Measurements from ENCODE around the gene GTF2B. TPM values are rescaled to one million over a fixed set of nuclear protein-coding genes. Genes with fewer than 3 reads are reported as not detected.

Gene GTF2B
- polyA plus RNA-seq, 4 donors, result 38.3 to 56.0 (median 44.7) TPM

Other genes starting within 250 kb of the GTF2B start
- 10 to 100 TPM; 53.0 to 79.4 (median 65.6) TPM for gene PKN2, start 207.3 kb downstream of the GTF2B start, polyA plus RNA-seq (ENCODE audit: insufficient read length in 4 of 4)
- gene KYAT3, start 101.1 kb upstream of the GTF2B start, polyA plus RNA-seq (ENCODE audit: insufficient read length in 4 of 4), result 10 to 100 TPM; 51.4 to 58.8 (median 53.1) TPM
- gene RBMXL1, start 101.1 kb upstream of the GTF2B start, polyA plus RNA-seq (ENCODE audit: insufficient read length in 4 of 4), result 10 to 100 TPM; 15.5 to 20.9 (median 18.8) TPM
- gene GBP3, start 131.3 kb upstream of the GTF2B start, polyA plus RNA-seq (ENCODE audit: insufficient read length in 4 of 4), result 10 to 100 TPM; 13.1 to 37.9 (median 21.9) TPM
- gene GBP1, start 173.6 kb upstream of the GTF2B start, polyA plus RNA-seq (ENCODE audit: insufficient read length in 4 of 4), result 10 to 100 TPM; 12.6 to 21.2 (median 13.4) TPM
- 1 to 10 TPM; 2.2 to 3.8 (median 2.6) TPM for gene GBP2, start 234.5 kb upstream of the GTF2B start, polyA plus RNA-seq (ENCODE audit: insufficient read length in 4 of 4)

Measured in left renal cortex interstitium (tissue), 4 donors.